Fibroblast of pulmonary artery (primary cell): Measurements from ENCODE around the gene GPR149.

ENCODE experiments used
- DNase-seq: peaks from one replicate; pipeline ENCODE4 v3.0.0-alpha.2; 2010; ENCODE audit warnings: low read depth
- H3K4me3 ChIP-seq: replicated peaks from 2 replicates; pipeline ENCODE4 v1.5.1; 2011; ENCODE audit warnings: low read depth, mild to moderate bottlenecking, control low read depth, low read length, moderate library complexity
- TF ChIP-seq, protein P1 (sequence below): IDR thresholded peaks from 2 replicates; pipeline ENCODE4 v1.5.1; 2011; ENCODE audit warnings: mild to moderate bottlenecking, control low read depth, low read length, inconsistent platforms; ENCODE audit errors: missing control alignments

Gene GPR149

DNA sequence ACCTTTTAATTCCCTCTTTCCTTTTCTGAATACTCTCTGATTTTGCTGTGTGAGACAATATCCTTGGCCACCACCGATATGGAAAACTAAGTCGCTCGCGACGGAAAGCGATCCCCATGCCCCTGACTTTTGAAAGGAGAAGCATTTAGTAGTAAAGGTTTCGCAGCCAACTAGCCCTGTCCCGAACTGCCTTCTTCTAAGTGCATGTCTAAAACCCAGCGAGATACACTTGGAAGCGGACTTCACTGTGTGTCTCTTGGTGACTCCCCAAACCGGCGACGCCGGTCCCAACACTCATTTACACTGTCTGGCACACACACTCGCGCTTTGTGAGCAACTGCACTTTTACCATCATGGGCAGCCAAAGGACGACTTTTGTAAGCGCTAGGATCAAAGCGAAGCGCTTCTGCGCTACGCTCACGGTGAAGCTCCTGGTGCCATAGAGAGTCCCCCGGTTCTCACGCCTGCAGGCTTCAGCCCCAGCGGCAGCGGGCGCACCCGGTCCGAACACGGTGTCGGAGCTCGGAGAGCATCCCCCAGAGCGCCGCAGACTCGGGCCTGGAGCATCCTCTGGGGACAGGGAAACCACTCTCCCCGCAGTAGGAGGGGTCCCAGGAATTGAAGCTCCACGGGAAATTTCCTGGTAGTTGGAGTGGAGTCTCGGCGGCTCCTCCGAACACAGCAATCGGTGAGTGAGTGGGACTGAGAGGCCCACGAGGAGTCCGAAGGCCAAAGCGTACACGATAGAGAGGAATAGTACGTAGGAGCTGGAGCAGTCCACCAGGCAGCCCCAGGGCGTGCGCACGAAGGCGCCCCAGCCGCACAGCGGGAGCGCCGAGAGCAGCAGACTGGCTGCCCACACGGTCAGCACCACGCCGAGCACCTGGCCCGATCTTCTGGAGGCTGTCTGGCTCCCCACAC lies 1.4 kb downstream of the GPR149 start:
- TF ChIP-seq, protein P1, sequence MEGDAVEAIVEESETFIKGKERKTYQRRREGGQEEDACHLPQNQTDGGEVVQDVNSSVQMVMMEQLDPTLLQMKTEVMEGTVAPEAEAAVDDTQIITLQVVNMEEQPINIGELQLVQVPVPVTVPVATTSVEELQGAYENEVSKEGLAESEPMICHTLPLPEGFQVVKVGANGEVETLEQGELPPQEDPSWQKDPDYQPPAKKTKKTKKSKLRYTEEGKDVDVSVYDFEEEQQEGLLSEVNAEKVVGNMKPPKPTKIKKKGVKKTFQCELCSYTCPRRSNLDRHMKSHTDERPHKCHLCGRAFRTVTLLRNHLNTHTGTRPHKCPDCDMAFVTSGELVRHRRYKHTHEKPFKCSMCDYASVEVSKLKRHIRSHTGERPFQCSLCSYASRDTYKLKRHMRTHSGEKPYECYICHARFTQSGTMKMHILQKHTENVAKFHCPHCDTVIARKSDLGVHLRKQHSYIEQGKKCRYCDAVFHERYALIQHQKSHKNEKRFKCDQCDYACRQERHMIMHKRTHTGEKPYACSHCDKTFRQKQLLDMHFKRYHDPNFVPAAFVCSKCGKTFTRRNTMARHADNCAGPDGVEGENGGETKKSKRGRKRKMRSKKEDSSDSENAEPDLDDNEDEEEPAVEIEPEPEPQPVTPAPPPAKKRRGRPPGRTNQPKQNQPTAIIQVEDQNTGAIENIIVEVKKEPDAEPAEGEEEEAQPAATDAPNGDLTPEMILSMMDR: no peak
- H3K4me3 ChIP-seq: no peak overlapping the region
- DNase-seq: peak; percentile 0

GRCh38 chr3:154427685-154428285 lies 2.2 kb downstream of the GPR149 start:
- TF ChIP-seq, protein P1: no peak
- no peak overlapping the region for H3K4me3 ChIP-seq
- no peak for DNase-seq

- H3K4me3 ChIP-seq: no peak overlapping the region
- TF ChIP-seq, protein P1: no peak
Measured at GRCh38 chr3:154422694-154423093, 7.3 kb downstream of the GPR149 start.

DNA sequence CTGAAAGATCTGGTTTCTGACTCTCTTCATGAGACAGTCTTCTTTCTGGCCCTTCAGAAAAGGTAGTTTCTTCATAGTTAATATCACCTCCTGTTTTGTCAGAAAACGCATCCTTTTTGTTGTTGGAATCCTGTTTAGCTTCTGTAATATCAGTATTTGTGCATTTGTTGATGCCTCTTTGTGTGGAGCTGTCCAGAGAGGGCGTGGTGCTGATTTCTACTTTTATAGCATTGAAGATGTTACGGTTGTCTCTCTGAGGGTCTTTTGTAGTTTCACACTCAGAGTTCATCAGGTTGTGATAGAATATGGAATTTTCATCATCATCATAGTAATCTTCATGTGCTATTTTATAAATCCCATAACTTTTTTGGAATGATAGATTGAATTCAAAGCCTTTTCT lies 8.9 kb downstream of the GPR149 start:
- peak; percentile 27 for DNase-seq
- TF ChIP-seq, protein P1: no peak
- H3K4me3 ChIP-seq: no peak overlapping the region

More at GRCh38 chr3:154422694-154423093, 7.3 kb downstream of the GPR149 start:
- DNase-seq: no peak

- TF ChIP-seq, protein P1: no peak
- H3K4me3 ChIP-seq: no peak overlapping the region
- no peak for DNase-seq
Measured at GRCh38 chr3:154398084-154398967, 31.7 kb downstream of the GPR149 start.

GRCh38 chr3:154389861-154390260 lies 40.1 kb downstream of the GPR149 start:
- no peak for DNase-seq
- H3K4me3 ChIP-seq: no peak overlapping the region
- TF ChIP-seq, protein P1: no peak
